Epithelial cell of esophagus (primary cell): ENCODE data around the gene SCN4A.
"Not testable (repeated sequence)": the region's sequence is repeated elsewhere in the genome, so short reads cannot be mapped to it uniquely, and the experiment has no call there.

Experiments
- DNase-seq: peaks from one replicate; pipeline ENCODE4 v3.0.0; 2010; ENCODE audit warnings: low read depth
- H3K4me3 ChIP-seq: 2 replicates; pipeline ENCODE4 v1.5.1; 2011; ENCODE audit warnings: mild to moderate bottlenecking, low read length, control low read depth
- TF ChIP-seq, protein P1 (sequence below): IDR thresholded peaks from 2 replicates; pipeline ENCODE4 v1.5.1; 2011; ENCODE audit warnings: low read depth, mild to moderate bottlenecking, low read length, control low read depth, inconsistent platforms; ENCODE audit not compliant: insufficient read depth; ENCODE audit errors: missing control alignments

SCN4A gene

DNA sequence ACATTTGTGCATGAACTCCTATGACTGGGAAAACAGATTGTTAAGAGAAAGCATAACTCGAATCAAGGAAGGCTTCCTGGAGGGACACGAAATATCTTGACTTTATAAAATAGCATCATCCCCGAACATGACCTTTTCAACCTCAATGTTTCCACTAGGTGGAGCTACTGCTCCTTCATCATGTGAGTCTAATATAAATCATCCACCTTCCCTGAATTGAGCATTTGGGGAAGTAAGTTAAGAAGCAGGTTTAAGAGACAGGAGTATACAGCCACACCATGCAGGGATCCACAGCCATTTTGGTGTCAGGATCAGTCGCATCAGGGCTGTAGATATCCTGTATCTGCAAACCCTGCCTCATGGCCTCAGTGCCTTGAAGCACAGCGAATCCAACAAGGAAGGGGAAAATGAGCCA, 68.9 kb downstream of the SCN4A start:
- not testable (repeated sequence) for H3K4me3 ChIP-seq
- peak; percentile 21 for DNase-seq
- TF ChIP-seq, protein P1, sequence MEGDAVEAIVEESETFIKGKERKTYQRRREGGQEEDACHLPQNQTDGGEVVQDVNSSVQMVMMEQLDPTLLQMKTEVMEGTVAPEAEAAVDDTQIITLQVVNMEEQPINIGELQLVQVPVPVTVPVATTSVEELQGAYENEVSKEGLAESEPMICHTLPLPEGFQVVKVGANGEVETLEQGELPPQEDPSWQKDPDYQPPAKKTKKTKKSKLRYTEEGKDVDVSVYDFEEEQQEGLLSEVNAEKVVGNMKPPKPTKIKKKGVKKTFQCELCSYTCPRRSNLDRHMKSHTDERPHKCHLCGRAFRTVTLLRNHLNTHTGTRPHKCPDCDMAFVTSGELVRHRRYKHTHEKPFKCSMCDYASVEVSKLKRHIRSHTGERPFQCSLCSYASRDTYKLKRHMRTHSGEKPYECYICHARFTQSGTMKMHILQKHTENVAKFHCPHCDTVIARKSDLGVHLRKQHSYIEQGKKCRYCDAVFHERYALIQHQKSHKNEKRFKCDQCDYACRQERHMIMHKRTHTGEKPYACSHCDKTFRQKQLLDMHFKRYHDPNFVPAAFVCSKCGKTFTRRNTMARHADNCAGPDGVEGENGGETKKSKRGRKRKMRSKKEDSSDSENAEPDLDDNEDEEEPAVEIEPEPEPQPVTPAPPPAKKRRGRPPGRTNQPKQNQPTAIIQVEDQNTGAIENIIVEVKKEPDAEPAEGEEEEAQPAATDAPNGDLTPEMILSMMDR: peak; percentile 42

DNA sequence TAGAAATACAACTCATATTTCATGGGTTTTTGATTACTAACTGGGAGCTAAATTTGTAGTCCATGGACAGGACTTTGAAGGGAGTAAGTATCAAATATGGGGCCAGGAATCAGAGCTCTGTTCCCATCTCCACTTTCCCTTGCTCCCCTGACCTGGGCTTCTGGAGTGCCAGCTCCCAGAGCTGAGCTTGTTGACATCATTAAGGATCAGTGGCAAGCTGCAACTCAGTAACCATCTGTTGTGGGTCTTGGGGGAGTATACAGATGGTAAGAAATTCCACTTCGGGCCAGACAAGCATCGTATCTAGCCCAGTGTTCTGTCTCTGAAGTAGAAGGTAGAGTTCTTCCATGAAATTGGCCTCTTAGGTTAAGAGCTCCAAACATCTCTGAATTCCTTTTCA, 70.7 kb downstream of the SCN4A start:
- H3K4me3 ChIP-seq: not testable (repeated sequence)

DNA sequence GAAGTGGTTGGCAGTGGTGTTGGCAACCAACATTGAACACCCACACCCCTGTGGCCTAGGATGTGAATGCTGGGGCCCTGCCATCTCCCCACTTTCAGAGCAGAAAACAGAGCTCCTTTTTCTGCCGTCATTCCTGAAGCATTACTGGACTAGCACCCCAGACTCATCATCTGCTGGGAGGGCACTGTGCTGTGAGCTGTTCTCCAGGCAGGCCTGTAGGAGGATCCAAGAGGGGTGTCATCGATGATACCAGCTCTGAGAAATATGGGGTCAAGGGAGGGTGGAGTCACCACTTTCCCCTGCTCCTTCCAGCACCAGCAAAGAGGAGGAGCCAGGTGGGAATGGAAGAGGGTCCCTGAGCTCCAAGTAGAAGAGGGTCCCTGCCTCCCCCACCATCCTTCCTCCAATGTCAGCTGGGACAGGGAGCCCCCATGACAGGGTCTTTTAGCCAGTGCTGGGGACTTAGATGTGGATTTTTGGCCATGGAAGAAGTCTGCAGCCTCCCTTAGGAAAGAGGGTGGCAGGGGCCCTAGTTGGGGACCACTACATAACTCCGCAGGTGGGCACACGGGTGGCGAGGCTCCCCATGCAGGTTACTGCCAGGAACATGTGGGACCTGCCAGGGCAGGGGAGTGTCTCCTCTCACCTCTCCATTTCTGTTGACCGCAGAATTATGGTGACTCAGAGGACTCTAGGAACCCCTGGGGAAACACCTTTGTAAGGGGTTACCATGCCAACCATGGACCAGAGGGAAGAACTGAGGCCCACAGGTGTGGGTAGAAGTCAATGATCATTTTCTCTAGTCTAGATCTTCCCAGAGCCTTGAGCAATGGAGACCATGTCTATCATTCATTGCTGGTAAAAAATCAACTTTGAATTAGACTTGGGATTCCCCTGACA, 73.6 kb downstream of the SCN4A start:
- not testable (repeated sequence) for H3K4me3 ChIP-seq
- DNase-seq: peak; percentile 56

More for the DNA sequence above, 70.7 kb downstream of the SCN4A start:
- not testable (repeated sequence) for DNase-seq

DNA sequence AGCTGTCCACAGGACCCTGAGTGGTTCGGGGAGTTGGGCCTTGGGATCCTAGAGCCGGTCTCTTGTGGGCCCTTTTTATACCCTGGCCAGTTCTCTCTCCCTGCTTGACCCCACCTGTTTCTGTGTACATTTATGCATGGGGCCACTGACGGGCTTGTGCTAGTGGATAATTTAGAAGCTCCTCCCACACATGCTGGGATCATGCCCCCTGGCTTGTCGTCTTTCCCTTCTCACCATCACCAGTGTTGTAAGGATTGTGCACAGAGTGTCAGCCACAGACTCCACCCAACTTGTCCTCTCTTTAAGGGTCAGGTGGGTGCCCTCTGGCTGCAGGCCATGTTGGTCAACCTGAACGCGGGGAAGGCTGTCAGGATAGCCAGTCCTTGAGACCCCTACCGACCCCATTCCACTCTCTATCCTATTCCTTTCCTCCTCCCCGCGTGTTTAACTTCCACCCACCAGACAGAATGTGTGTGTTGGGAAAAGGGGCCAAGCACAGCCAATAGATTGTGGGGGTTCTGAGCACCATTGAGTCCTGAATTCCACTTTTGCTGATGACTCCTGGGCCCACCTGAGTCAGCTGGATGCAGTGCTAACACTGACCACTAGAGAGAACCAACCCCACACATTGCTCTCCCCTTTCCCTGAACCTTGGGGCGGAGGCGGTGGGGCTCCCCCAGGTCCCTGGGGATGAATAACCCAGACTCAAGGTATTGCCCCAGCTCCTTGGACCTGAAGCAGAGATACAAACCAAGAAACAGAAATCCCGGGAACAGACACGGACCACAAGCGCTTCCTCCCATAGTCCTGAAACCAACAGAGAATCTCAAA, 76.0 kb downstream of the SCN4A start, which contains the start of gene CSH1:
TSS of gene CSH1 (minus strand) at position 51 of the 831 bp plus-strand sequence. CDS start 63 bp downstream, outside the sequence.
- DNase-seq, H3K4me3 ChIP-seq: not testable (repeated sequence)

DNA sequence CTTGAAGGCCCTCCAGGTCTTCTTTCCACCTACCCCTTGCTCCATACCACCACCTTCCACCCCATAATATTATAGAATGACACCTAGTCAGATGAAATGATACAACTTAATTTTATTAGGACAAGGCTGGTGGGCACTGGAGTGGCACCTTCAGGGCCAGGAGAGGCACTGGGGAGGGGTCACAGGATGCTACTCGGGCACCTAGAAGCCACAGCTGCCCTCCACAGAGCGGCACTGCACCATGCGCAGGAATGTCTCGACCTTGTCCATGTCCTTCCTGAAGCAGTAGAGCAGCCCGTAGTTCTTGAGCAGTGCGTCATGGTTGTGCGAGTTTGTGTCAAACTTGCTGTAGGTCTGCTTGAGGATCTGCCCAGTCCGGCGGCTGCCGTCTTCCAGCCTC, 77.9 kb downstream of the SCN4A start:
- not testable (repeated sequence) for H3K4me3 ChIP-seq, DNase-seq

DNA sequence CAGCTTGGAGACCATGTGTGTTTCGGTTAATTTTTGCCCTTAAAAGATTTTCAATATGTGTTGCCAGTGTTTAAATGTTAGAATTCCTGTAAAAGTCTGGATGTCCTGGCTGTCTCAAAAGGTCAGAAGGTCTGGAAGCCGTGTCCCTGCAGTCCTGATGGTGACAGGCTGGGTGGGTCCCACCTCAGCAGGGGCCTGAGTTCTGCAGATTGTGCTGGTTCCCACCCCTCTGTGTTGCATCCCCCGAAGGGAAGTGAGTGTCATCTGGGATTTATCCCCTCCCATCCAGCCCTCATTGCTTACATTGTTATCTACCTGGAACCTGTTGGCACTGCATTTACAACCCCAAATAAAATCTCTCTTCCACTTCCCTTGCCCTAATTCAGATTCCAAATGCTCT, 78.7 kb downstream of the SCN4A start:
- H3K4me3 ChIP-seq, DNase-seq: not testable (repeated sequence)

DNA sequence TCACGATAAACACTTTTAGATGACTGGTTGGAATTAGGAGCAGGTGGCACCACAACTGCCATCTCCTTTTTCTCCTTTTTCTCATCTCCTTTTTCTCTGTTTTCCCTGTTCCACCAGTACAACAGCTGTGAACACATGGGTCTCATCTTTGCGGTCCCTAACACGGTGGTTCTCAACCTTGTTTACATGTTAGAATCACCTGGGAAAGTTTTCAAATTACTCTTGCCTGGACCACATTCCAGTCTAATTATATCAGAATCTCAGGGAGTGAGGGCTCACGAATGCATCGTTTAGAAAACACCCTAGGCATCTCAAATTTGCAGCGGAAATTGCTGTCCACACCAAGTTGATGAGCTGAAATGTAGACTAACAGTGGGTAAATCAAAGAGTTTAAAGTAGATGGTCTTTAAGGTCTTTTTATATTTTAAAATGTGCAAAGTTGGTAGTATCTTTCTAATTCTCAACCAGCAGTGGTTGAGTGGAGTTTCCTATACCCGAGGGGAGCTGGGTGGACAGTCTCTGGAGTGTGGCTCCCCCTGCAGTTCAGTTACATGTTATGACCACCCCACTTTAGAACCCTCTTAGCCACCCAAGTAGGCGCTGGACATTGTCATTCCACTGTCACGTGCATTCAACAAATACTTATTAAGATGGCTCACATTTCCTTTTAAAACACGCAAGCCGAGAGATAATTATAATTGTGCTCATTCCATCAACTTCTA, 80.2 kb downstream of the SCN4A start:
- H3K4me3 ChIP-seq: not testable (repeated sequence)
- DNase-seq: peak; percentile 12

DNA sequence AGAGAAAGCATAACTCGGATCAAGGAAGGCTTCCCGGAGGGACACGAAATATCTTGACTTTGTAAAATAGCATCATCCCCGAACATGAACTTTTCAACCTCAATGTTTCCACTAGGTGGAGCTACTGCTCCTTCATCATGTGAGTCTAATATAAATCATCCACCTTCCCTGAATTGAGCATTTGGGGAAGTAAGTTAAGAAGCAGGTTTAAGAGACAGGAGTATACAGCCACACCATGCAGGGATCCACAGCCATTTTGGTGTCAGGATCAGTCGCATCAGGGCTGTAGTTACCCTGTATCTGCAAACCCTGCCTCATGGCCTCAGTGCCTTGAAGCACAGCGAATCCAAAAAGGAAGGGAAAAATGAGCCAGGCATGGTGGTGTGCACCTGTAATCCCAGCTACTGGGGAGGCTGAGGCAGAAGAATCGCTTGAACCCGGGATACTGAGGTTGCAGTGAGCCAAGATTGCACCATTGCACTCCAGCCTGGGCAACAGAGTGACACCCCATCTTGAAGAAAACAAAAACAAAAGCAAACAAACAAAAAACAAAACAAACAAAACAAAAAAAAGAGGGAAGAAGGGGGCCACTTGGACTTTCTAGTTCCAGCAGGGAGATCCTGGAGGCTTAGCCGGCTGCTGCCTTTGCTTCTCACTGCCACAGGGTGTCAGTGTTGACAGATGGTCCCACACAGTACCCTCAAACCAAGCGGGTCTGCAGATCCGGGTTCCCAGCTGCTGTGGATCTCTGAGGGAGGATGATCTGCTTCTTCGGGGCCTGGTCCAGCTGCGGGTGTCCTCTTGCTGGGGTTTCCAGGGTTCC, 83.5 kb downstream of the SCN4A start:
- H3K4me3 ChIP-seq: not testable (repeated sequence)
- TF ChIP-seq, protein P1: peak; percentile 39
- DNase-seq: peak; percentile 23
